Measurements from ENCODE around the gene PAX2.

The PAX2 gene

GRCh38 chr10:100724531-100725027 lies 20.8 kb upstream of the PAX2 start:
- Histone ChIP-seq H3K4me1 (ENCODE audit: control insufficient read depth, insufficient read depth, low read length, poor library complexity, severe bottlenecking) (peaks cover 4% of the 10 kb centered on the region), H3K36me3 (ENCODE audit: control insufficient read depth, insufficient read depth, low read length) (no peaks in the 10 kb centered on the region), H3K27me3 (replicated peaks; ENCODE audit: control insufficient read depth, insufficient read depth, low read length, poor library complexity, severe bottlenecking) (peaks cover 18% of the 10 kb centered on the region), H3K27ac (ENCODE audit: insufficient read depth, low read length, poor library complexity, severe bottlenecking) (no peak overlapping the region), H3K4me3 (ENCODE audit: insufficient read depth, low read depth, low read length, poor library complexity, severe bottlenecking) (no peak overlapping the region), H3K9me3 (ENCODE audit: control insufficient read depth, low read length) (no peaks in the 10 kb centered on the region)
- DNase-seq, result no peak

GRCh38 chr10:100725071-100725471 lies 20.3 kb upstream of the PAX2 start:
- DNase-seq, result no peak
- Histone ChIP-seq H3K27me3 (replicated peaks; ENCODE audit: control insufficient read depth, insufficient read depth, low read length, poor library complexity, severe bottlenecking) (peaks cover 23% of the 10 kb centered on the region), H3K27ac (ENCODE audit: insufficient read depth, low read length, poor library complexity, severe bottlenecking) (no peak overlapping the region), H3K9me3 (ENCODE audit: control insufficient read depth, low read length) (no peaks in the 10 kb centered on the region), H3K4me3 (ENCODE audit: insufficient read depth, low read depth, low read length, poor library complexity, severe bottlenecking) (no peak overlapping the region), H3K36me3 (ENCODE audit: control insufficient read depth, insufficient read depth, low read length) (no peaks in the 10 kb centered on the region), H3K4me1 (ENCODE audit: control insufficient read depth, insufficient read depth, low read length, poor library complexity, severe bottlenecking) (peaks cover 9% of the 10 kb centered on the region)

DNA sequence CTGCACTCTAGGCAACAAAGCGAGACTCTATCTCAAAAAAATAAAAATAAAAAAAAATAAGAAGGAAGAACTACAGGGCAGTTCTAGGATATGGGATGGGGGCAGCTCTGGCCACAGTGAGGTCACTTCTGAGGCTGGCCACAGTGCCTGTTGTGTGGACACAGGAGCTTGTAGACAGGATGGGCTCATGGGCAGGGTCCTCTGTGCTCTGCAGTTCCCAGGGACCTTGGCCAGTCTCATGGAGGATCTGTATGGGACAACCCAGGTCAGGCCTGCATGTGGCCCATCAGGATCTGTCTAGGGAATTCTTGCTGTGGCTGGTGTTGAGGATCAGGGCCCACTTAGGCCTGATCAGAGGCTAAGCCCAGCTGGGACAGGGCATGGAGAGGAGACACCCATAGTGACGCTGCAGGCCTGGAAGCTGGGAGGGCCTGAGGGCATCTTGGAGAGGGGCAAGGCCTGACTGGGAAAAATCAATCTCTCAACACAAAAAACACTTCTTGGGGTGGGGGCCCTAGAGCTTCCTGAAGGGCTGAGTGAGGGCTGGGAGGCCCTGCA lies 19.4 kb upstream of the PAX2 start:
- peaks cover 32% of the 10 kb centered on the region for H3K27me3 ChIP-seq (replicated peaks; ENCODE audit: control insufficient read depth, insufficient read depth, low read length, poor library complexity, severe bottlenecking)
- peaks cover 18% of the 10 kb centered on the region for H3K4me1 ChIP-seq (ENCODE audit: control insufficient read depth, insufficient read depth, low read length, poor library complexity, severe bottlenecking)
- H3K36me3 ChIP-seq (ENCODE audit: control insufficient read depth, insufficient read depth, low read length), result no peaks in the 10 kb centered on the region
- no peak overlapping the region for H3K4me3 ChIP-seq (ENCODE audit: insufficient read depth, low read depth, low read length, poor library complexity, severe bottlenecking)
- no peak overlapping the region for H3K27ac ChIP-seq (ENCODE audit: insufficient read depth, low read length, poor library complexity, severe bottlenecking)
- no peak for DNase-seq
- H3K9me3 ChIP-seq (ENCODE audit: control insufficient read depth, low read length), result no peaks in the 10 kb centered on the region

GRCh38 chr10:100727808-100728207 lies 17.6 kb upstream of the PAX2 start:
- Histone ChIP-seq H3K36me3 (ENCODE audit: control insufficient read depth, insufficient read depth, low read length) (no peaks in the 10 kb centered on the region), H3K27me3 (replicated peaks; ENCODE audit: control insufficient read depth, insufficient read depth, low read length, poor library complexity, severe bottlenecking) (peaks cover 35% of the 10 kb centered on the region), H3K4me1 (ENCODE audit: control insufficient read depth, insufficient read depth, low read length, poor library complexity, severe bottlenecking) (peaks cover 23% of the 10 kb centered on the region), H3K4me3 (ENCODE audit: insufficient read depth, low read depth, low read length, poor library complexity, severe bottlenecking) (no peak overlapping the region), H3K27ac (ENCODE audit: insufficient read depth, low read length, poor library complexity, severe bottlenecking) (no peak overlapping the region), H3K9me3 (ENCODE audit: control insufficient read depth, low read length) (no peaks in the 10 kb centered on the region)
- DNase-seq, result no peak

DNA sequence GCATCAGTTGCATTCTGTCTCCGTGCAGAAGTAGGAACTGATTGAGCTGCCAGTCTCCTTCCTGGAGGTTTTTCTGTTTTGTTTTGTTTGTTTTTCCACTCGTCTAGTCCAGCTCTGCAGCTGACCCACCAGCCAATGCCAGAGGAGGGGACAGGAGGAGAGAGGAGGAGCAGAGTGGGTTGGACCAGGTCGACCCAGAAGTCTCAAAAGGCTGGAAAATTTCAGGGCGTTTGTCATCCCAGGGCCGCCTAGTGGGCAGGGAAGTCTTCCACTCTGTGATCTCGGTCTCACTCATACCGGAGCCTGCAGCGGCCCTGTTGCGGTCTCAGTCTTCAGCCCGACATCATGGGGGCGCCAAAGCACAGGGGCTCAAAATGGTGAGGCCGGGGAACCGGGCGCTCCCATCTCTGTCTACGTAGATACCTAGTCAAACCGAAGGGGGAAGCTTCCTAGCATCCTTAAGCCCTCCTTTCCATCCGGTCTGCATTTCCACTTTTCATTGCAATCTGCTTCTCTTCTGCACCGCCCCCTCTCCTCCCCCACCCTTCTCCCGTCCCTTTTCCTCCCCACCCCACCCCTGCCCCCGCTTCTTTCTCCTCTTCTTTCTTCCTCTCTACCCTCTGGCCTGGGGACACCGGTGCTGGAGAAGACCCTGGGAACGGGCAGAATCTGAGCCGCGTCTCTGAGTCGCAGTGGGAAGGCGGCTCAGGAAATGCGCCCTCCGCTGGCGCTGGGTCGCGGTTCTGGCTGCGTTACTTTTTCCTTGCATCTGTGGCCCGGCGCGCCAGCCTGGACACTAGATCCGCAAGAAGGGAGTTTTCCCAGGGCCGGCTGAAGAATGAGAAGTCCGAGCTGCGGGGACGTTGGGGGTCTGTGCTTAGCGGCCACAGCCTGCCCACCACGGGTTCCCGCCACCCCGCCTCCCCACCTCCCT lies 16.2 kb upstream of the PAX2 start:
- DNase-seq, result no peak
- peaks cover 23% of the 10 kb centered on the region for H3K4me1 ChIP-seq (ENCODE audit: control insufficient read depth, insufficient read depth, low read length, poor library complexity, severe bottlenecking)
- H3K9me3 ChIP-seq (ENCODE audit: control insufficient read depth, low read length), result no peaks in the 10 kb centered on the region
- H3K36me3 ChIP-seq (ENCODE audit: control insufficient read depth, insufficient read depth, low read length), result no peaks in the 10 kb centered on the region
- H3K4me3 ChIP-seq (ENCODE audit: insufficient read depth, low read depth, low read length, poor library complexity, severe bottlenecking), result peak overlapping the region; percentile 25
- H3K27ac ChIP-seq (ENCODE audit: insufficient read depth, low read length, poor library complexity, severe bottlenecking), result no peak overlapping the region
- H3K27me3 ChIP-seq (replicated peaks; ENCODE audit: control insufficient read depth, insufficient read depth, low read length, poor library complexity, severe bottlenecking), result peaks cover 41% of the 10 kb centered on the region

DNA sequence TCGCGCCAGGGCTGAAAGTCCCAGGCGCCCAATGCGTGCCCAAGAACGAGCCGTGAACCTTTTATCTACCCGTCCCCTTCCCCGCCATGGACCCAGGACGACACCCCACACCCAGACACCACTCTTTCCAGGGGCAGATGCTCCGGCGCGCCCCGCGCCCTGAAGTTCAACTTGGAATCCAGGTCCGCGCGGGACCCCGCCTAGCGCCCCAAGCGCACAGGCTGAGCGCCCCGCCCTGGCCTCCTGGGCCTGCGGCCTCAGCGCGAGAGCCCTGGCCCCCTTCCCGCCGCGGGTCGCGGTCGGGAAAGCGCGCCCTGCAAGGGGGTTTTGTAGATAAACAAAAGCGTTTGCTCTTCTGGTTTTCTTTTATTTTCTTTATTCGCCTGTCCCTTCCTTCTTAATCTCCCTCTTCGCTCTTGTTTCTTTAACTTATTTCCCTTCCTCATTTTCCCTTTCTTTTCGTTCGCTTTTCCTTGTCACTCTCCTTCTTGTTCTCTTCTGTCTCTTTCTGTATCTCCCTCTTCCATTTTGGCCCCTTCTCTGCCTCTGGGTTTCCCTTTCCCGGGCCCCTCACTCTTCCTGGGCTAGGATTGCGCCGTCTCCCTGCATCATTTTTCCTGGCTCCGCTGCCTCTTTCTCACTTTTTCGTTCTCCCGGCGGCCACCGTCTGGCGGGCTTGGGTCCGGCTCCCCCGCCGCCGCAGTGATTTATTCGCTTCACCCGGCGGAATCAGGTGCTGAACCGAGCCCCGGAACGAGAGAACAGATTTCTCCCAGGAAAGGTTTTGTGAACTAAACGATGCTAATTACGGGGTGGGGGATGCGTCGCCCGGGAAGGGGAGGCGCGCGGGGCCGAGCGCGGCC lies 15.3 kb upstream of the PAX2 start:
- no peak overlapping the region for H3K27ac ChIP-seq (ENCODE audit: insufficient read depth, low read length, poor library complexity, severe bottlenecking)
- H3K9me3 ChIP-seq (ENCODE audit: control insufficient read depth, low read length), result no peaks in the 10 kb centered on the region
- peak overlapping the region; percentile 7 for H3K4me3 ChIP-seq (ENCODE audit: insufficient read depth, low read depth, low read length, poor library complexity, severe bottlenecking)
- no peaks in the 10 kb centered on the region for H3K36me3 ChIP-seq (ENCODE audit: control insufficient read depth, insufficient read depth, low read length)
- peaks cover 42% of the 10 kb centered on the region for H3K27me3 ChIP-seq (replicated peaks; ENCODE audit: control insufficient read depth, insufficient read depth, low read length, poor library complexity, severe bottlenecking)
- DNase-seq, result no peak
- peaks cover 23% of the 10 kb centered on the region for H3K4me1 ChIP-seq (ENCODE audit: control insufficient read depth, insufficient read depth, low read length, poor library complexity, severe bottlenecking)

- no peaks in the 10 kb centered on the region for H3K36me3 ChIP-seq (ENCODE audit: control insufficient read depth, insufficient read depth, low read length)
- peaks cover 23% of the 10 kb centered on the region for H3K4me1 ChIP-seq (ENCODE audit: control insufficient read depth, insufficient read depth, low read length, poor library complexity, severe bottlenecking)
- peak overlapping the region; percentile 35 for H3K4me3 ChIP-seq (ENCODE audit: insufficient read depth, low read depth, low read length, poor library complexity, severe bottlenecking)
- H3K27ac ChIP-seq (ENCODE audit: insufficient read depth, low read length, poor library complexity, severe bottlenecking), result no peak overlapping the region
- no peak for DNase-seq
- H3K27me3 ChIP-seq (replicated peaks; ENCODE audit: control insufficient read depth, insufficient read depth, low read length, poor library complexity, severe bottlenecking), result peaks cover 48% of the 10 kb centered on the region
- no peaks in the 10 kb centered on the region for H3K9me3 ChIP-seq (ENCODE audit: control insufficient read depth, low read length)
Observed at GRCh38 chr10:100730725-100731406, 14.5 kb upstream of the PAX2 start.

DNA sequence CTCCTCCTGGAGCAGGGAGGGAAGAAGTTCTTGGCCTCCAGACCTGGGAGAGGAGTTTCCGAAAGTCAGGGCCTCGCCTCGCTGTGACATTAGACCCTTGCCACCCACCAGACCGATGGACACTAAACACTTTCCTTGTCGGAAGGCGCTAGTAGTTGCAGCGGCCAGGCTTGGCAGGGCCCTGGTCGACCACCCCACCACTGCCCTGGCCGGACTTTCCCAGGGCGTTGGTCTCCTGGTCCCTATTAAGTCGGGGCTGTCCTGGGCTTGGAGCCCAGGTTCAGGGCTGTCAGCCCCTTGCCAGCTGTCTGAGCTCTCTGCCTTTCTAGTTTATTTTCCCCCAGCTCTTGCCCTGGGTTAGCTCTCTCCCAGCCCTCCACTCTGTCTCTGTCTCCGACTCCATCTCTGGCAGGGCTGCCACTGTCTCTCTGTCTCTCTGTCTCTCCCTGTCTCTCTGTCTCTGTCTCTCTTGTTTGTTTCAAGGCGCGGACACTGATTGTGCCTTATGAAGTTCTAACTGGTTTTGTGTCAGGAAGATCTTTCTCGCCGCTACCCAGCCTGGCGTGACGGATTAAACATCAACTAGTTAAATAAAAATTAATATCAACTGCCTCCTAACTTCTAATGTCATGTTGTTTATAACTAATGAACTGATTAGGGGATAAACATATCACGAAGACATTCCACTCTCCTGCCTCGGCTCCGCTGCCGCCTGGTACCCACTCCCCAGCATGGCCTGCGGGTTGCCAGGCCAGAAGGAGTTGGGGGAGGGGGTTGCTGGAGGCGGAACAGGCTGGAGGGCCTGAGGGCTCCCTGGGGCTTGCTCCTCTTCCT lies 13.8 kb upstream of the PAX2 start:
- no peak for DNase-seq
- Histone ChIP-seq H3K27me3 (replicated peaks; ENCODE audit: control insufficient read depth, insufficient read depth, low read length, poor library complexity, severe bottlenecking) (peaks cover 55% of the 10 kb centered on the region), H3K36me3 (ENCODE audit: control insufficient read depth, insufficient read depth, low read length) (no peaks in the 10 kb centered on the region), H3K9me3 (ENCODE audit: control insufficient read depth, low read length) (no peaks in the 10 kb centered on the region), H3K4me3 (ENCODE audit: insufficient read depth, low read depth, low read length, poor library complexity, severe bottlenecking) (peak overlapping the region; percentile 35), H3K4me1 (ENCODE audit: control insufficient read depth, insufficient read depth, low read length, poor library complexity, severe bottlenecking) (peaks cover 23% of the 10 kb centered on the region), H3K27ac (ENCODE audit: insufficient read depth, low read length, poor library complexity, severe bottlenecking) (no peak overlapping the region)

GRCh38 chr10:100732241-100732596 lies 13.2 kb upstream of the PAX2 start:
- peaks cover 23% of the 10 kb centered on the region for H3K4me1 ChIP-seq (ENCODE audit: control insufficient read depth, insufficient read depth, low read length, poor library complexity, severe bottlenecking)
- DNase-seq, result no peak
- H3K27ac ChIP-seq (ENCODE audit: insufficient read depth, low read length, poor library complexity, severe bottlenecking), result no peak overlapping the region
- no peaks in the 10 kb centered on the region for H3K36me3 ChIP-seq (ENCODE audit: control insufficient read depth, insufficient read depth, low read length)
- H3K4me3 ChIP-seq (ENCODE audit: insufficient read depth, low read depth, low read length, poor library complexity, severe bottlenecking), result no peak overlapping the region
- H3K9me3 ChIP-seq (ENCODE audit: control insufficient read depth, low read length), result no peaks in the 10 kb centered on the region
- peaks cover 56% of the 10 kb centered on the region for H3K27me3 ChIP-seq (replicated peaks; ENCODE audit: control insufficient read depth, insufficient read depth, low read length, poor library complexity, severe bottlenecking)
